CD4-positive, alpha-beta T cell treated with Interleukin-17A for 1 hour (primary cell): Measurements from ENCODE around the gene CFAP299.
A peak's percentile ranks its signal among the peaks of the same experiment; 100 is the strongest.

Experiments
- DNase-seq: peaks from one replicate; pipeline ENCODE4 v3.0.0-alpha.2; 2020

The CFAP299 gene

DNA sequence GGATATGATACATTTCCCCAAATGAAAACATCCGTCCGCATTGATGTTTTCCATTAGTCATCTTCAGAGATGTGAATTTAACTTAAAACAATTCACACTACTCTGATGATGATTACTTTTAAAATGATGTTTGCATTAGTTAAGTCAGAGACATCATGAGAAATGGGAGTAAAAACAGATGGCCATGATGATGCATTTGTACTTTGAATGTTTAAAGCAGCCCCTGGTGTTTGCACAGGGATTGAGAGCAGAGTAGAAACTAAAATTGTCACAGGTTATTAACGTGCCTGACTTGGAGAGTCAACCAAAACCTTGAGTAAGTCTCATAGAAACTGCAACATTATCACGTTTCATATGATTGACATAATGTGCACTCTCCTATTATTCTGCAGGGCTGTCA is 117.2 kb downstream of the CFAP299 start:
- DNase-seq: no peak

- no peak for DNase-seq
Measured at GRCh38 chr4:80454040-80454439, 118.5 kb downstream of the CFAP299 start.

GRCh38 chr4:80454556-80454955 is 119.0 kb downstream of the CFAP299 start:
- no peak for DNase-seq

- DNase-seq: peak; percentile 36
Measured at GRCh38 chr4:80459918-80460473, 124.5 kb downstream of the CFAP299 start.

DNA sequence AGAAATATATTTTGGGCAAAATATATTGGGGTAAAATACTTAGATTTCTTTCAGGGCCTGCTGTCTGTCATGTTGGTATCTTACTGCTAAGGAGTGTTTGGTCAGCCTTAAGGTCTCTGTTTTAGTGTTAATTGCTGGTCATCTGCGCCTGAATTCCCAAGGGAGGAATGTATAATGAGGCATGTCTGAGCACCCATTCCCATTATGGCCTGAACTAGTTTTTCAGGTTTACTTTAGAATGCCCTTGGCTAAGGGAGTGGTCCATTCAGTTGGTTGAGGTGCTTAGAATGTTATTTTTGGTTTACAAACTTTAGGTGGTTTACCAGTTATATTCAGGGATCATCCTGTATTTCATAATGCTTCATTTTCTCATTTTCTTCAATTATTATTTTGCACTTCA is 125.9 kb downstream of the CFAP299 start:
- DNase-seq: no peak

DNA sequence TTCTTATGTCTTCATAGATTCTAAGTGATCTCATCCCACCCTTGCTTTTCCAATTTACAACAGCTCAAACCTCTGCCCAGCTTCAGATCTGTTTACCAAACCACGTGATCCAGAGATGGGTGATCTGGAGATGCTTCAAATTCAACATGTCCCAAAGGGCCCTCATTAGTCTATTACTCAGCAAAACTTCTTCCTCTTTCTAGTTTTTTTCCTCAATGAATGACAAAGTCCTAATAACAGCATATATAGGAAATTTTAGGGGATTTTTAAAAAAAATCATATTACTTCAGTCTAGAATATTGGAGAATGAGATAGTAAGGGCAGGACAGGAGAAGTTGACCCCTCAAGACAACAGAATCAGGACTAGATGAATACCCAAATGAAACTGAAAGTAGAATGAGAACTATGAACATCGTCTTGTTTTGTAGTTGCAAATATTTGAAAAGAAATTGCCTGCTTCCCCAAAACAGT is 127.1 kb downstream of the CFAP299 start:
- DNase-seq: peak; percentile 28

- no peak for DNase-seq
Measured at GRCh38 chr4:80463509-80463908, 128.0 kb downstream of the CFAP299 start.

- DNase-seq: no peak
Measured at GRCh38 chr4:80465238-80465637, 129.7 kb downstream of the CFAP299 start.

GRCh38 chr4:80465736-80466135 is 130.2 kb downstream of the CFAP299 start:
- DNase-seq: no peak

- no peak for DNase-seq
Measured at GRCh38 chr4:80466618-80467017, 131.1 kb downstream of the CFAP299 start.

DNA sequence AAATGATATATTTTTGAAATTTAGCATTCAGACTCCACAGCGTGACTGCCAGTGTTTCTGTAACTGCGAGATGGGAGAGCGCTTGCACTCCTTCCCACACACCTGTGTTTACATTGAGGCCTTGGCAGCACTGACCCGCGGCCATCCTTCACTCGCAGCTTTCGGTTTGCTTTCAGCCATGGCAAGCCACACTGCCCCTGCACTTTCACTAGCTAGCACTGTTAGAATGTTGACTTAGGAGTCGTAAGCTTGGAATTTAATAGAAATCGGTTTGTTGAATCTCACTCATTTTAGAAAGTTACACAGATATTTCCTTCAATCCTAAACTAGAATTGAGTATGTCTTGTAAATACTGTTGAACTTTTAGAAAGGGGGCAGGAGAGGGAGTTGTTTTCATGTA is 136.2 kb downstream of the CFAP299 start:
- DNase-seq: no peak

GRCh38 chr4:80475236-80475635 is 139.7 kb downstream of the CFAP299 start:
- no peak for DNase-seq

DNA sequence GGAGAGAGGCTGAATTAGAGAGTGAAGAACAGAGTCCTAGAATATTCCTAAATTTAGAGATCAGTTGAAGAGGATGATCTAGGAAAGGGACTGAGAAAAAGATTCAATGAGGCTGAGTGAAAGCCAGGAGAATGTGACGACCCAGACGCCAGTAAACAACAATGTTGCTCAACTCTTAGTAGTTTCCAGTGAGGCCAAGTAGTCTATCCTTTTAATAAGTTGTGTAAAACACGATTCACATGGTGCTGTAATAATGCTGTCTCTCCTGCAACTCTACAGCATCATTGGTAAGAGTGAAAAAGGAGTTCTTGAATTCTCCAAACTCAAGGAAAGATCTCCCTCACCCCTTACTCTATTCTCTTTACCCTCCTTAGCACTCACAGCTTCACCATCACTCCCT is 140.3 kb downstream of the CFAP299 start:
- DNase-seq: no peak

DNA sequence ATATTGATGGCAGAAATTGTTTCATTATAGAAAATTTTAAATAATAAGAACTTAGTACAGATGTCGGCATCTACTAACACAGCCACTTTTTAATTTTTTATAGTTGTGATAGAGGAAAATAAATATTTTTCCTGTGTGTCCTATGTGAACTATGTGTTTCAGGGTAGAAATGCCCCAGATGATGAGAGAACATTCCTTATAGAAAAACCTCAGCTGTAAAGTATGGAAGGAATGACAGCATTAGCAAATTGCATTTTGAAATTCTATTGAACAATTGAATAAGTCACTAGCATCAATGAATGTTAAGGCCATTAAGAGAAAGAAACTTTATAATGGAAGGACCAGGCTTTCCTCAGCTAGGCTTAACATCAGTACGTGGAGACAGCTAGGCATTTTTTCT is 149.2 kb downstream of the CFAP299 start:
- no peak for DNase-seq

GRCh38 chr4:80486603-80487002 is 151.1 kb downstream of the CFAP299 start:
- DNase-seq: no peak

GRCh38 chr4:80489798-80490197 is 154.3 kb downstream of the CFAP299 start:
- DNase-seq: no peak

DNA sequence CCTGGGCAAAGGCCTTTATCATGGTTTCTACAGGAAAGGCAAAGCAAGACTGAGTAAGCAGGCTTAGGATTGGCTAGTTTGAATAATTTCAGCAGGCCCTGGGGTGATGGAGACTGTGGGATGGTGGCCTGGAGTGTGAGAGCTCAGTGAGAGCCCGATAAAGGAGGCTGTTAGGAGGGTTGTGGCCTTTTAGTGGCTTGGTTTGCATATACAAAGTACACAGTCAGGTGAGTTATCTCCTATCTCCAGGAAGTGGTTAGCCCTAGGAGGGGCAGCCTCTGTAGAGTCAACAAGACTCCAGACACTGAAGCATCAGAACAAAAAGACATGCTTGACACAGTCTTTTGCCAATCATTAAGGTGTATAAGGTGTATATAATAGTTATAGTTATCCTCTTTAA is 157.2 kb downstream of the CFAP299 start:
- peak; percentile 81 for DNase-seq

DNA sequence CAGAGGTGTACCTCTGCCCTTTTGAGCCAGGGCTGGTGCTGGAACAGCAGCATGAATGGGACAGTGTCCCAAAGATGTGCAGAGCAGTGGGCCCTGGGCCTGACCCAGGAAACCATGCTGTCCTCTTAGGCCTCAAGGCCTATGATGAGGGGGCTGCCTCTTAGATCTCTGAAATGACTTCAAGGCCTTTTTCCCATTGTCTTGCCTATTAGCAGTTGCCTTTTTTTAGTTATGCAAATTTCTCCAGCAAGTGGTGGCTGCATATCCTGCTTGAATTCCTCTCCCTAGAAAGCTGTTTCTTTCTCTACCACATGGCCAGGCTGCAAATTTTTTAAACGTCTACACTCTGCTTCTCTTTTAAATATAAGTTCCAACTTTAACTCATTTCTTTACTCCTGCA is 160.3 kb downstream of the CFAP299 start:
- DNase-seq: no peak

DNA sequence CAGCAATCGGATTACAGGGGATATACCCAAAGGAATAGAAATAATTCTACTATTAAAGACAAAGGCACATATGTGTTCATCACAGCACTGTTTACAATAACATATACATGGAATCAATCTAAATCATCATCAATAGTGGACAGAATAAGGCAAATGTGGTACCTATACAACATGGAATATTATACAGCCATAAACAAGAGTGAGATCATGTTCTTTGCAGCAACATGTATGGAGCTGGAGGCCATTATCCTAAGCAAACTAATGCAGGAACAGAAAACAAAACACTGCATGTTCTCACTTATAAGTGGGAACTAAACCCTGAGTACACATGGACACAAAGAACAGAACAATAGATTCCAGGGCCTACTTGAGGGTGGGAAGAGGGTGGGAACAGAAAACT is 163.2 kb downstream of the CFAP299 start:
- DNase-seq: no peak

DNA sequence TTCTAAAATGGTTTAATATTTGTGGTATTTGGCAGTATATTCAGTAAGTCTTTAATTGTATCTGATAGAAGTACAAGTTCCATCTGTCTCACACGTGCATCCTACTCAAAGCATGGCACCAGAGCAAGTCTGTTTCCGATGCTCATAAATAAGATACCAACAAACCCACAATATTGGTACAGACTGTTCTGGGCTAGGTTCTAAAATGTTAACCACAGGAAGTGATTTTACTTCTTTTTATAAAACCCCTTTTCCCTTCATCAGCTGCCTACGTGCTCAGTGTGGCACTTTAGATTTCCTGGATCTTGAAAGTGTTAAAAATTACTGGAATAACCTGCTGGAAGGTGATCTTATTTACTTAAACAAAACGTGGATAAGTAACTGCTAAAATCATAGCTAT is 165.1 kb downstream of the CFAP299 start:
- peak; percentile 69 for DNase-seq

GRCh38 chr4:80507077-80507476 is 171.5 kb downstream of the CFAP299 start:
- no peak for DNase-seq

DNA sequence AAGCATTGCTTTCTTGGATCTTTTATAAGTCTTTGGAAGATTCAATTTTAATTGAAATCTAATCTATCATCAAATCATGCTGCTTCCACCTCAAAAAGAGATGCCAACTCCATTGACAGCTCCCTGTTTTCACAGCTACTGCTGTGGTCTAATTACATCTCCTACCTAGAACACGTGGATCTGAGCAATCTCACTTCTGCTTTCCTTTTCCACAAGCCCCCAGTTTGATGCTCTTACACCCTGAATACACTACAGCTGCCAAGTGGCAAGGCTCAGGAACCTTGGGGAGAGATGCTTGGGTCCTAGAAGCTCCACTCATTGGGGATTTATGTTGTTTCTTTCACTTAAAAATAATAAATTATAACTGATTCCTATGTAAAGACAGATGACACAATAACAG is 172.0 kb downstream of the CFAP299 start:
- no peak for DNase-seq

DNA sequence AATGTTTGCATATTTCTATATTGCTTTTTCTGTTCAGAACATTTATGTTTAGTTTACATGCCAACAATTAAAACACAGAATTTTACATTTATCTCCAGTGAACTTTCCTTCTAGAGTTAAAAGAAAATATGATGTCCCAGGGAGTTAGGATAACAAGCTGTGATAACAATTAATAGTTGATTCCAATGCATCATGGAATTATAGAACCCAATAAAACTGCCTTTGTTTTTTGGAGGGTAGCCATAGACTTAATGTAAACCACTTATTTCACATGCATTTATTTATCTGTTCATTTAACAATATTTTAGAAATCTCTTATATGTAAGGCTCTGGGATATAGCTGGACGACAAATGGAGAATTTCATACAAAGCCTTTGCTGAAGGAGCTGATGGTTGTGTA is 180.0 kb downstream of the CFAP299 start:
- DNase-seq: no peak

DNA sequence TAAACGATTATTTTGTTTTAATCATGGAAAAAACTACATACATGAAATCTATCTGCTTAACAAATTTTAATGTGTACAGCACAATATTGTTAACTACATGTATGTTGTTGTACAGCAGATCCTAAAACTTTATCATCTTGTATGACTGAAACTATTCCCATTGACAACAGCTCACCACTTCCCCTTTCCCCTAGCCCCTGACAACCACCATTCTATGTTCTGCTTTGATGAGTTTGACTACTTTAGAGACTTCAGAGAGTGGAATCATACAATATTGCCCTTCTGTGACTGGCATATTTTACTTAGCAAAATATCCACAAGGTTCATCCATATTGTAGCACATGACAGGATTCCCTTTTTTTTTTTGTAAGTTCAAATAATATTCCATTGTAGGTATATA is 185.9 kb downstream of the CFAP299 start:
- no peak for DNase-seq

DNA sequence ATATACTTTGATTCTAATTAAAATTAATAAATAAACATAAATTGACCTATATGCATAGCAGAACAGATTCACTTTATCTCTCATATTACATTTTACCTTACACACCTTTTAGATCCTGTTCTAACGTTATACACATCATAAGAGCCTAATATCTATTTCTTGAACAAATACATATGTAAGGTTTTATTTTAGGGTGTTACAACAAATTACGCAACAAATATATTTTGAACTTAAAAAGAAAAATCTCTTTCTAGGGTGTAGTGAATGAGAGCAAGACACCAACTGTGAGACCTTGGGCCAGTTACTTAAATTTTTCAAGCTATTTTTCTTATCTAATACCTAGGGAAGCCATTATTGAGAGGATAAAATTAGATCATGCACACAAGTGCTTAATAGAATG is 191.2 kb downstream of the CFAP299 start:
- no peak for DNase-seq

GRCh38 chr4:80529026-80529425 is 193.5 kb downstream of the CFAP299 start:
- no peak for DNase-seq
